ENCODE measurements around the gene CEP290.

The CEP290 gene

GRCh38 chr12:88141774-88142609, at the start of gene CEP290, which contains the start of gene TMTC3:
CEP290 (minus strand) TSS chr12:88142088; CDS start chr12:88141307, 781 bp downstream.
TMTC3 (plus strand) TSS chr12:88142307; CDS start chr12:88148316, 6,009 bp downstream.
- H3K4me3 ChIP-seq (ENCODE audit: low read depth, low read length), result peak within 1 kb of the TSS; percentile 89

- no peak overlapping the region for H3K4me3 ChIP-seq (ENCODE audit: low read depth, low read length)
Observed at GRCh38 chr12:88188180-88188579, 46.3 kb upstream of the CEP290 start.

- no peak overlapping the region for H3K4me3 ChIP-seq (ENCODE audit: low read depth, low read length)
Observed at GRCh38 chr12:88187571-88187970, 45.7 kb upstream of the CEP290 start.

GRCh38 chr12:88185988-88186387, 44.1 kb upstream of the CEP290 start:
- H3K4me3 ChIP-seq (ENCODE audit: low read depth, low read length), result no peak overlapping the region

- H3K4me3 ChIP-seq (ENCODE audit: low read depth, low read length), result no peak overlapping the region
Observed at GRCh38 chr12:88185279-88185678, 43.4 kb upstream of the CEP290 start.

GRCh38 chr12:88184196-88184595, 42.3 kb upstream of the CEP290 start:
- no peak overlapping the region for H3K4me3 ChIP-seq (ENCODE audit: low read depth, low read length)

GRCh38 chr12:88182416-88182815, 40.5 kb upstream of the CEP290 start:
- no peak overlapping the region for H3K4me3 ChIP-seq (ENCODE audit: low read depth, low read length)

GRCh38 chr12:88181881-88182280, 40.0 kb upstream of the CEP290 start:
- H3K4me3 ChIP-seq (ENCODE audit: low read depth, low read length), result no peak overlapping the region

- H3K4me3 ChIP-seq (ENCODE audit: low read depth, low read length), result no peak overlapping the region
Observed at GRCh38 chr12:88179436-88180014, 37.6 kb upstream of the CEP290 start.

GRCh38 chr12:88175544-88175943, 33.7 kb upstream of the CEP290 start:
- no peak overlapping the region for H3K4me3 ChIP-seq (ENCODE audit: low read depth, low read length)

GRCh38 chr12:88172844-88173407, 31.0 kb upstream of the CEP290 start:
- H3K4me3 ChIP-seq (ENCODE audit: low read depth, low read length), result no peak overlapping the region

- H3K4me3 ChIP-seq (ENCODE audit: low read depth, low read length), result no peak overlapping the region
Observed at GRCh38 chr12:88167384-88167783, 25.5 kb upstream of the CEP290 start.

GRCh38 chr12:88166179-88166578, 24.3 kb upstream of the CEP290 start:
- H3K4me3 ChIP-seq (ENCODE audit: low read depth, low read length), result no peak overlapping the region

GRCh38 chr12:88163371-88163770, 21.5 kb upstream of the CEP290 start:
- H3K4me3 ChIP-seq (ENCODE audit: low read depth, low read length), result no peak overlapping the region

GRCh38 chr12:88156075-88156654, 14.3 kb upstream of the CEP290 start:
- no peak overlapping the region for H3K4me3 ChIP-seq (ENCODE audit: low read depth, low read length)

GRCh38 chr12:88153959-88154358, 12.1 kb upstream of the CEP290 start:
- H3K4me3 ChIP-seq (ENCODE audit: low read depth, low read length), result no peak overlapping the region

GRCh38 chr12:88150063-88150462, 8.2 kb upstream of the CEP290 start:
- H3K4me3 ChIP-seq (ENCODE audit: low read depth, low read length), result no peak overlapping the region

GRCh38 chr12:88145567-88146505, 3.9 kb upstream of the CEP290 start:
- no peak overlapping the region for H3K4me3 ChIP-seq (ENCODE audit: low read depth, low read length)

GRCh38 chr12:88144546-88145468, 2.9 kb upstream of the CEP290 start:
- no peak overlapping the region for H3K4me3 ChIP-seq (ENCODE audit: low read depth, low read length)

All from iPS-11a (cell line).